Stimulated activated CD4-positive, alpha-beta T cell treated with anti-CD3 and anti-CD28 coated beads, Interleukin-15, amount 100 ng/mL, for 48 hours (primary cell): Measurements from ENCODE around the gene FBXO3.
"Not testable (repeated sequence)": the region's sequence is repeated elsewhere in the genome, so short reads cannot be mapped to it uniquely, and the experiment has no call there.

Experiments
- DNase-seq, 2 donors: peaks; one replicate each; pipeline ENCODE4 v3.0.0-alpha.2; 2020; ENCODE audit warnings: low read depth in 2 of 2

The FBXO3 gene

DNA sequence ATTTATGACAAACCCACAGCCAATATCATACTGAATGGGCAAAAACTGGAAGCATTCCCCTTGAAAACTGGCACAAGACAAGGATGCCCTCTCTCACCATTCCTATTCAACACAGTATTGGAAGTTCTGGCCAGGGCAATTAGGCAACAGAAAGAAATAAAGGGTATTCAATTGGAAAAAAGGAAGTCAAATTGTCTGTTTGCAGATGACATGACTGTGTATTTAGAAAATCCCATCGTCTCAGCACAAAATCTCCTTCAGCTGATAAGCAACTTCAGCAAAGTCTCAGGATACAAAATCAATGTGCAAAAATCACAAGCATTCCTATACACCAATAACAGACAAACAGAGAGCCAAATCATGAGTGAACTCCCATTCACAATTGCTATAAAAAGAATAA, 46.8 kb downstream of the FBXO3 start:
- not testable (repeated sequence) for DNase-seq

DNA sequence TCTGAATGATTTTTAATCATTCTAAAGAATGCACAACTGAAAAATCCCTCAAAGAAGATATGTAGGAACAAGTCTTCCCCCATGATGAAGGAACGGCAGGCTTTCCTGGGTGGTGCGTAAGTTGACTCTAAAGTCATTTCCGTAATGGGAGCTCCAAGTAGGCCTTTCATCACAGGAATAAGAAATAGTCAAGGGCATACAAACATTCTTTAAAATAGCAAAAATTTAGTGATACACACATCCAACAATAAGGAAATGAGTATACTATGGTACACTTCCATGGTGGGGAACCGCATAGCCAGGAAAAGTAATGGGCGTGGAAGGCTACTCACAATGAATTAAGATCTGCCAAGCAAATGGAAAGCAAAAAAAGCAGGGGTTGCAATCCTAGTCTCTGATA, 48.8 kb downstream of the FBXO3 start:
- DNase-seq = no peak

DNA sequence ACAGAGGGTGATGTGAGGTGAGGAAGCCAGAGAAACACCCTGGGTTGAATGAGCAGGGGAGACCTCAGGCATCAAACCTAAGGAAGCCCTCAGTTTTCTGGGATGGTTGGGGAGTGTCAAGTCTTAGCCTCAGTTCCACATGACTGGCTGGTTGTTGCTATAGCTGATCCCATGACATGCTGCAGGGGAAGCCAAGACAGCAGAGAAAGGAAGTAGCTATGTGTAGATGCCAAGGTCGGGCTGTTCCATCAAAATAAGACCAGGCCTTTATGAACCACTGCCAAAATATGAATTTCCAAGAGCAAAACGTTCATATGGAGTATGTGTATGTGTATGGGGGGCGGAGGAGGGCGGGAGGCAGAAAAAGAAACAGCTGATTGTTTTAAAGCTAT, 49.7 kb downstream of the FBXO3 start:
- no peak for DNase-seq

DNA sequence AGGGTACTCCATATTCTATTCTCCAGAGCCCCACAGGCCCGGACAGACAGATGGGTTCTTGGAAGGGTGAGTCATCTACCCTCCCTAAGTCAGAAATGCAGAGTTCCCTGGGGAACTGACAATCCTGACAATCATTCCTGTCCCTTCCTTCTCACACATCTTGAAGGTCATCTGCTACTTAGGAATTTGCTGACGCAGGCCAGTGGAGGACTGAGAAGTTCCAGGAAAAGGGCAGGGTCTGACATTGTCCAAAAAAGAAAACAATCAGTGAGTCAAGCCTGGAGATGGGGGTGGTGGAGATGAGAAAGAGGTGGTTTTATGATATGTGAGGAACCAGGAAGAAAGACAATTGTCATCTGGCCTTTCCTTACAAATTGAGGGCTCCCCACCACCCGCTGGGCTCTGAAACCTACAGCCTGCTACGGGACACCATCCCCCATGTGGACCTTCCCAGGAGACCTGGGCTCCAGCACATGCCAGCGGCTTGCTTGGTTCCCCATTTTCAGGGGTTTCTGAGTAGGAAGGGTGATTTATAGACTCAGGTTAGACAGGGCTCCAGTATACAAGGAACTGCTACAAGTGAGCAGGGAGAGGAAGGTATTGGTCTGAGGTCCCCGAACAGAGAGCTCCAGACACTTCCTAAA, 51.0 kb downstream of the FBXO3 start:
- DNase-seq = no peak

DNA sequence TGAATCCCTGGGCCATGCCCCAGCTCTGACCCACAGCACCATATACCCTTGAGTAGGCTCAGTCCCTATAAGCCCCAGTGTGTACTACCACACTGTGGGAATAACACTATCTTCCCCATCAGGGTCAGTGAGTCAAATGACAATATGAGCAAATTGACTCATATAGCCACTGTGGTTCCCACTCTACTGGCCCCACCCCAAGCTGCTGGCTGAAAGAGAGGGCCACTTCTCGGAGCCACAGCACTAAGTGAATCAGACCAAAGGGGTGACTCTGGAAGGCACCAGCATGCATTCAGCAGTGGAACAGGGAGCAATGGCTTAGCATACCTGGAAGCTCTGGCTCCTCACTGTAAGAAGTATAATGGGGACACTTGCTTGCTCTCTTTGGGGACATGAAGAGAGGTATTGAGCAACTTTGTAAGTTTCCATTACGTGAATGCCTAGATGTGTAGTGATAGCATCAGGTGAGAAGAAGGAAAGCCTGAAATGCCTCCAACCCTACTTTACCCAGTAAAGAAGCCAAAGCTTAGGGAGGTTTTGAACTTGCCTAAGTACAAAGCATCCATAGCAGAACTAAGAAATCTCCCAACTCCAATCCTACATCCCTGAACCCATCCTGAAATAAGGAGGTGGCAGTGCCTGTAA, 51.6 kb downstream of the FBXO3 start:
- peak; percentile 56 to 58 for DNase-seq

DNA sequence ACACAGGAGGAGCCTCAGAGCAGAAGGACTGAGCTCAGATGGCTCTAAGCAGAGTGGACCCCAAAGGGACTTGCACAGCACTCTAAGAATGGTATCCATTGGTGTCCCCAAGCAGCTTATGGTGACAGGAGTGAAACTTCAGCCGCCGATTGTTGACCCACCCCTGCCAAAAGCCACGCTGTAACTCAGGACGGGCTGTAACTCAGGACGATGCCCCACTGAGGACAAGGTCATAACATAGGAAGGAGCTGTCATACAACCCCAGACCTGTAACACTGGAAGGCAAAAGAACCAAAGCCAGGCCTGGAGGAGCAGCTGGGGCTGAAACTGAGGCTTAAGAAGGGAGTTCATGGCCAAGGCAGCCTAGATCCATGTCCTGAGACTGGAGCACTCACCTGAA, 52.3 kb downstream of the FBXO3 start:
- DNase-seq = no peak

DNA sequence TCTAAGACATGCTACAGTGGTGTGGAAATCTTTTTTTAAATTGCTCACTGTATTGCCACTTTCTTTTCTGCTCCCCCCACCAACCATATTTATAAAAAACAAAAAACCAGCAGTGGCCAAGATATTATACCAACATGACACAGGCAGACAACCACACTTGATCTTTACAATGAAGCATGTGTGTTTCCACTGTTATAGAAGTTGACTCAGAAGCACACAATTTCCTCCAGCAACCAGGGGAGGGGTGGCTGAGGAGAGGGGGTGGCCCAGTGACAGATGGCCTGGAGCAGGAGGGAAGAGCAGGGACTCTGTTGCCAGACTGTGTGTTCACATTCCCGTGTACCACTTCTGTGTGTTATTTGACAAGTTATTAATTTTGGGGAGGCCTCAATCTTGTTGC, 52.9 kb downstream of the FBXO3 start:
- DNase-seq = no peak

DNA sequence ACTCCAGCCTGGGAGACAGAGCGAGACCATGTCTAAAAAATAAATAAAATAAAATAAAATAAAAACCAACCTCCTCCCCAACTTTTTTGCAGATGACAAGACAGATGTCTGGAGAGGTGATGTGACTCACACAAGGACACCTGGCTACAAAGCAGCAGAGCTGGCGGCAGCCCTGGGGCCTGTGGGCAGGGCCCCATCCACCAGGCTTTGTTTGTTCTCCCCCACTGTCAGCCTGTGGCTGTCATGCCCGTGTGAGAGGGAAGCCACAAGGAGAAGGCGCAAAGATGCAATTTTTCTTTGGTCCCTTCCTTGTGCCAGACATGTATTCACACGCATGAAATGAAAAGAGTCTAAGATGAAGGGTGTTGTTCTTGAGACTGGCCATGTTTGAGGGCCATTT, 54.7 kb downstream of the FBXO3 start:
- no peak for DNase-seq

DNA sequence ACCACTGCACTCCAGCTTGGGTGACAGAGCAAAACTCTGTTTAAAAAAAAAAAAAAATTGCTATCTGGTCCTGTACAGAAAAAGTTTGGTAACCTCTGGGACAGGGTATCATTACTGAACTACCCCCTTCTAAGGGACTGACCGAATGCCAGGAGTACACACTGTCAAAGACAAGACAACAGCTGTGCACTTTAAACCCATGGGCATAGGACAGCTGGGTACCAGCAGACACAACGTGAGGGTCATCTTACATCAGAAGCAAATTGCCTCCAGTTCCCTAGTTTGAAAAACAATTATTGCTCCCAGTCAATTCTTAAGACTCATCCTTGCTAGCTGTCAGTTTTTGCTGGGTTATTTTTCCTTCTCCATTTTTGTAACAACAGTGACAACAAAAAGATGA, 55.9 kb downstream of the FBXO3 start:
- DNase-seq = no peak

DNA sequence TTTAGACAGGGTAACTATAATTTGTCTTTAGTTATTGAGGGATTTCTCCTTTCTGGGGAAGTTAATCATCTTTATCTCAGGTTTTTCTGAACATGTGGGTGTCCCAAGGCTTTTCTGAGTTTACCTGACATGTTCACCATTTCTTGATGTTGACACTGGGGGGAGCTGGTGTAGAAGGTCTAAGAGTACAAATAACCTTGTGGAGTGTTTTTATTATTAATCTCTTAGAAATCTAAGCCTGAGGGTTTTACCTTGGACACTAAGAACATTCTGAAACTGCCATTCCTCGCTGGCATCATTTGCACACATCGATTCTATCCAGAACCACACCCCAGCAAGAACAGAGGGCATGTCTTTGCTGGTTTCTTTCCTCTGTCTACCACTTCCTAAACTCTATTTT, 58.1 kb downstream of the FBXO3 start:
- DNase-seq = no peak

DNA sequence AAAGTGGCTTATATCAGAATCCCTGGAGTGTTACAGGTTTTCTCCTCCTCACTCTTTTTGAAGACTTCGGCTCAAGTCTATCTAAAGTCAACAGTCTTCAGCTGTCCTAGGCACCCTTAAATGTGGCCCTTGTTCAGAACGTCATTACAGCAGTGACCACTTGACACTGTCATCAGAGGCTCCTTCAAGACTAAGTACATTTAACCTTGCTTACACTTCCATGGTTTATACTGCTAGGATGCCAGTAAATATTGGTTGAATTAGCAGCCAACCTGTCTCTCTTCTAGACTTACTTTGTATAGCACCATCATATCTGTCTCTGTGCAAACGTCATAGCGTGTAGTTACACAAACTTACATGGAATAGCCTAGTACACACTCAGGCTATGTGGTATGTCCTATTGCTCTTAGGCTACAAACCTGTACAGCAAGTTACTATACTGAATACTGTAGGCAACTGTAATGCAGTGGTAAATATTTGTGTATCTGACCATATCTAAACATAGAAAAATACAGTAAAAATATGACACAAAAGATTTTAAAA, 60.4 kb downstream of the FBXO3 start:
- no peak for DNase-seq

DNA sequence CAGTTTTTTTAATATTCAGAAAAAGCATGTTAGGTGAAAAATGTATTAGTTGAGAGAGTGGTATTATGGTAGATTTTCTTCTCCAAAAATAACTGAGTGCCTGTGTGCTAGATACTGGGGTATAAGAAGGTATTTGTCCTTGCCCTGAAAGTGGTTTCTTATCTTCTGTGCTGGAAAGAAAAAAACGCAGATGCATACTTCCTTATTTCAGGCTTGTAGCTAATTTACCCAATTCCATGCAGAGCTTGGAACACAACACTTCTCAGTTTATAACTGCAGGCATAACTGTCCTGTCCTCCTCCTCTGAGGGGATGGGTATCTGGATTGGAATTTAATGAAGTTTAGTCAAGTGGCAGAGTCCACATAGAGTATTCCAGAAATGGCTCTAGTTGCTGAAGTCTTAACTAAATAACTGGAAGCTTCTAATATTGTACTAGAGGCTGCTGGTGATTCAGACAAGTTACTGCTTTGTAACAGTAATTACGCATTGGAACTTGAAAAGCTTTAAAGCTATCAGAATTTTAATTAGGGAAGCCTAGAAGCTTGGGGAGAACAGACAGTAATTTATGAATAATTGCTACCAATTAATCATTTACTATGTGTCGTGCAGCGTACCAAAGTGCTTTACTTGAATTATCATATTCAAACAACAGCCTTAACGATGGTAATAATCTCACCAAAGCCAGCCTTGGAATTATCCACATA, 61.0 kb downstream of the FBXO3 start:
- DNase-seq = no peak

DNA sequence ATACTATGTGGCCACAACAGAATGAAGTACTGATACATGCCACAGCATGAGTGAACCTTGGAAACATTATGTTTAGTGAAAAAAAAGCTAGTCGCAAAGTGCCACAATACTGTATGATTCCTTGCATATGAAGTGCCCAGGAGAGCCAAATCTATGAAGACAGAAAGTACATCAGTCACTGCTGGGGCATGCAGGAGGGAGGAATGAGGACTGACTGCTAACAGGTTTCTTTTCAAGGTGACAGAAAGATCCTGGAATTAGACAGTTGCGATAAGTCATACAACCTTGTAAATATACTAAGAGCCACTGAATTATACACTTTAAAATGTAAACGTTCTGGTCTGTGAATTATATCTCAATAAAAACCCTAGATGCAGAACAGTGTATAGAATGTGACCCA, 61.9 kb downstream of the FBXO3 start:
- no peak for DNase-seq

DNA sequence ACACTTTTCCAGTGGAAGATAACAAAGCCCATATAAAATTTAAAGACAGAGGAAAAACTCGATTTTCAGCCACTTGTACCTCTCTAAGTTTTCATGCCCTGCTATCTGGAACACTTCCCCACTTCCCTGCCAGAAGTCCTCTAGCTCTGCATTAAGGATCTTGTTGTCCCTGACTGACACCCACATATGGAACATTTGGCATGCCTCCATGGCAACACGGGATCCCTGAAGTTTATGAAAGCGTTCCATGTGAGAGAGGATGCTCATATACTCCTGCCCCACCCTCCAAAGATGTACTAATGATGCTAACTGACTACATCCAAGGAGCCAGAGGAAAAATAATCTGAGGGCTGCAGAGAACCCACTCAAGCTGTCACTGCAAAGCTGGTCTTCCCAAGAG, 64.9 kb downstream of the FBXO3 start:
- DNase-seq = no peak

DNA sequence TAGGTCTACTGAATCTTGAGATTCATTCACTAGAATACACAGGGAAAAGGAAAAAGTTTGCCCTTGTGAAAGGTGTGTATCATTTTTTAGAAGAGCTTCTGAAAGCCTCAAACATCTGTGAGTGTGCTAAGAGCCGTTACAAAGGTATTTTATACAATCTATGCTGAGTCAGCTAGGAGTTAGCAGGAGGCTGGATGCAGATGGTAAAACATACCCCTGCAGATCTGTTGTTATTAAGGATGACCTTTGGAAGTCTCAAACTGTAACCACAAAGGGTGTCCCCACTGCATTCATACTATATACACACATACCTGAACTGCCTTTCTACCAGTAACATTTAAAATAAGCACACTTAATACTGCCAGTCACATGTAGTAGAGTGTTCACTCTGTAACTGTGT, 65.3 kb downstream of the FBXO3 start:
- DNase-seq = no peak

DNA sequence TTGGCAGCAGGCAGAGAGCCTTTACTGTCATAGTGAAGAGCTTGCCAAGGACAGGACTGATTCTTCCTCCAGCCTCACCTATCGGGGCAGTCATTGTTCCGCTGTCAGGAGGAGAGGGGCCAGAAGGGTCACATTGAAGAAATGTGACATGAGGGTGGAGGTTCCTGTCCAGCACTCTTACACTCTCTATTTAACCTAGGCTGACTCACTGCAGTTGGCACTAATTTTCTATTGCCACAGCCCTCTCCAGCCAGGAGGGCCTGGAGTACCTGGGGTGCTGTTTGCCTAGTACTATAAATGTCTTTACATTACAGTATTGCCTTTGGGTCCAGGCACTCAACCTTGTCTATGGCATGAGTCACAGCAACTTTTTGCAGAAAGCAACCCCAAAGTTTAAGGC, 66.5 kb downstream of the FBXO3 start:
- DNase-seq = not testable (repeated sequence)

DNA sequence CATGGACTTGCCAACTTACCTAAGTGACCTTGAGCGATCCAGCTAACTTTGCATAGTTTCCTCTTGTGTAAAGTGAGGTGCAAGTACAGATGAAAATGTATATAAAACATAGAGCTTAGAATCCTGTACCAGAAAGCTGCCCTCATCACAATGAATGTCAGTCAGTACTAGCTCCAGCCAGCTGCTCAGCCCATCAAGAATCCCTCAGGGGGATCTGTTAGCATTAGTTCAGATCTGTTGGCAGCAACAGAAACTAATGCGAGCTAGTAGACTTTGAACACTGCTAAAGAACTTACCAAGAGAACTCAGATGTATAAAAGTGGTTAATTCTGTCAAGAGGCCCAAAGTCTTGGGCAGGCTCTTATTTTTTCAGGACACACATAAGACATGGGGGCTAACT, 67.4 kb downstream of the FBXO3 start:
- no peak for DNase-seq

DNA sequence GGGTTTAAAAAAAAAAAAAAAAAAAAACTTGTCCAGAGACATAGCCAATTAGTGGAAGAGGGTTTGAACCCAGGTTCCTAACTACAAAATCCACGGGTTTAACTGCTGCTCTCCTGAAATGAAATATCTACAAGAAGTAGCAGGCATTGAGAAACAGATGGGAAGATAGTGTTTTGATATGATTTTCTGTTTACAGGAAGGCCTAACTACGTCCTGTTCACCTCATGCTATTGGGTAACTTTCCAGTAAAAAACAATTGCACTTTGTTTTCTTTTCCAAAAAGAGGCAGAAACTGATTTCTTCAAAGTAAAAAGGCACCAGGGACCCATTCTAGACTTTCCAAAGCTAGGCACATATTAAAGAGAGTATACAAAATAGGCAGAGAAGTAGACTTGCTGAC, 67.8 kb downstream of the FBXO3 start:
- DNase-seq = no peak

DNA sequence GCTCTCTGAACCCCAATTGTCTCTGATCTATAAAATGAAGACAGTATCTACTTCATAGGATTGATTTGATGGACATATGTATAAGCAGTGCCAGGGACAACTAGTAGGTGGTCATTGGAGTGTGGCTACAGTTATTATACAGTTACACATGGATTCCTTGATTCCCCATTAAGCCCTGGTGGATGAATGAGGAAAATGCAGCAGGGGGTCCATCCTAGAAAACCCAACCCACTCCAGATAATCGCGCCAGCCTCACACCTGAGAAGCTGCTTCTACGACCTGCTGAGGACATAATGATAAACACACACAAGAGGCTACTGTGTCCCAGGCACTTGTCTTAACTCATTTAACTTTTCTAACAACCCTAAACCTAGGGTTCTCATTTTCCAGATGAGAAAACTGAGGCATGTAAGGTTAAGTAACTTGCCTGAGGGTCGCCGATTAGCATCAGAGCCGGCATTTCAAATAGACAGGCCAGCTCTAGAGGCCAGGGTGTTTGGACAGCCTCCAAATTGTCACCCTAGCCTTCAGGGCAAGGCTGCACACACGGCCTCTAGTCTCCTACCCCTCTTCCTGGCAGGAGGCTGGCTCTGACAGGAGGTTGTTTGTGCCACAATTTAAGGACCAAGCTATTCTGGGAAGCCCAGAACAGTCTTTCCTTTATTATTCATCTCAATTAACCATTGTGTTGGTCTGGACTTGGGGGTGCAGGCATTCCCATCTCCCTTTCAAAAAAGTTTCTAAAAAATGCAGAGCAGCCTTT, 69.9 kb downstream of the FBXO3 start:
- no peak for DNase-seq

DNA sequence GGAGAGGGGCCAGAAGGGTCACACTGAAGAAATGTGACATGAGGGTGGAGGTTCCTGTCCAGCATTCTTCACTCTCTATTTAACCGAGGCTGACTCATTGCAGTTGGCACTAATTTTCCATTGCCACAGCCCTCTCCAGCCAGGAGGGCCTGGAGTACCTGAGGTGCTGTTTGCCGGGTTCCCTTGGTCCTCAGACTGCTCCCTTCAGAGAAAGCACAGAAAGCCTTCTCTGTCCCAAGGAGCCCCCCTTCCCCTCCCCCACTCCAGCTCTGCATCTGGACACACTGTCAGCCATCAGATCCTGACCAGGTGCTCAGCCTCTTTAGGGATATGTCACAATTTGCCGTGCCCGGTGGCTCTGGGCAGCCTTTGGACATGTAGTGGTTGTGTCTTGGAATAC, 70.5 kb downstream of the FBXO3 start:
- no peak for DNase-seq

DNA sequence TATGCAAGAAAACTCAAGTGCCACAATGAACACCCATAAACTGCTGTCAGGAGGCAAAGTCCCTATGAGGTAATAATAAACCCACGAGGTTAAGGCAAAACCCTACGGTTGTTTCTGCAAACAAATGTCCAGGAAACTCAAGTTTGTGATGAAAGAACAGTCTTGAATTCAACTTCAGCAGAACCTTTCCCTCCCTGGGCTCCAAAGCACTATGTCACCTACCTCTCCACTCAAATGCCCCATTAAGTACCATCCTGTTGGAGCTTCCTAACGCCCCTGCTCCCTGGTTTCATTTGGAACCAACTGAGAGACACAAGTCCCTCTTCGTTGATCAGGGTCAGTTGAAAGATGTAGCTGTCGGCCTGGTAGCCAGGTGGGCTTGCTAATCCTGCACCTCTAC, 71.1 kb downstream of the FBXO3 start:
- DNase-seq = no peak
